ENCODE measurements around the gene ATP11A.

- TF ChIP-seq, protein P1, sequence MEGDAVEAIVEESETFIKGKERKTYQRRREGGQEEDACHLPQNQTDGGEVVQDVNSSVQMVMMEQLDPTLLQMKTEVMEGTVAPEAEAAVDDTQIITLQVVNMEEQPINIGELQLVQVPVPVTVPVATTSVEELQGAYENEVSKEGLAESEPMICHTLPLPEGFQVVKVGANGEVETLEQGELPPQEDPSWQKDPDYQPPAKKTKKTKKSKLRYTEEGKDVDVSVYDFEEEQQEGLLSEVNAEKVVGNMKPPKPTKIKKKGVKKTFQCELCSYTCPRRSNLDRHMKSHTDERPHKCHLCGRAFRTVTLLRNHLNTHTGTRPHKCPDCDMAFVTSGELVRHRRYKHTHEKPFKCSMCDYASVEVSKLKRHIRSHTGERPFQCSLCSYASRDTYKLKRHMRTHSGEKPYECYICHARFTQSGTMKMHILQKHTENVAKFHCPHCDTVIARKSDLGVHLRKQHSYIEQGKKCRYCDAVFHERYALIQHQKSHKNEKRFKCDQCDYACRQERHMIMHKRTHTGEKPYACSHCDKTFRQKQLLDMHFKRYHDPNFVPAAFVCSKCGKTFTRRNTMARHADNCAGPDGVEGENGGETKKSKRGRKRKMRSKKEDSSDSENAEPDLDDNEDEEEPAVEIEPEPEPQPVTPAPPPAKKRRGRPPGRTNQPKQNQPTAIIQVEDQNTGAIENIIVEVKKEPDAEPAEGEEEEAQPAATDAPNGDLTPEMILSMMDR (IDR thresholded peaks at IDR 0.05; ENCODE audit: poor library complexity) = no peak
- no peak for TF ChIP-seq EZH2 (IDR thresholded peaks at IDR 0.05; ENCODE audit: borderline replicate concordance)
These were observed 191.2 kb downstream of the ATP11A start for GRCh38 chr13:112880976-112881540.
